ENCODE results near the gene ZBP1.

DNA sequence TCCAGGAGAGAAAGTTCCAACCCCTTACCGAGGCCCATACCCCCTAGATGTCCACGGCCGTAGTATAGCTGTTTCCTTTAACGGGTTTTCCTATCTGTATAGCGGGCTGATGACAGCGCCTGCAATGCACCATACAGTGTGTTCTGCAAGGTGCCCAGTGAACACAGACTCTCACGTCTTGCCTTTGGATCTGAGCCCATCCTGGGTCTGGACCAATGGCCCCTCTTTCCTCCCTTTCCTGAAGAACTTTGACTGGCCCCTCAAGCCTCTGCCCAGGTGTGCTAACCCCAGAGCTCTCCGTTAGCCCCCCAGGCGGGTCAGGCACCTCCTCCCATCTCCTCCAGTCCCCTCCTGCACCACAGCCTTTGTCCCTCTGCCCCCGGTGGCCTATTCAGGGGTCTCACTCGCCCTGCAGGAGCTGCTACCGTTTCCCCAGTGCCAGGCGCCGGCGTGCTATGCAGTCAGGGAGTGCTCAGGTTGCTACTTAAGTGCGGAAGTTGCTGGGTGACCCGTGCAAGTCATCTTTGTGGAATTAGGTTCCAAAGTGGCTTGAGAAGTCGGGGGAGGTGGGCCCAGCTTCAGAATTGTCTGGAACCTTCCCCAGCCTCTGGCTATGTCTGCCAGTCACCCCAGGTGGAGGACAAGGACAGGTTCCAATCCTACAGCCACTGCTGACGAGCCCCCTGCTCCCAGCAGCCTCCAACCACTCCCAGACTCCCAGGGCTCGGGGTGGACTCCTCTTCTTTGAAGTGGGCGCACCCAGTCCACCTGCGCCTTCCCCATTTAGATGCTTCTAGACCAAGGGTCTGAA is 35.0 kb upstream of the ZBP1 start:
- TF ChIP-seq YY1 (IDR thresholded peaks at IDR 0.05; ENCODE audit: low read depth) (no peak), NFIC (IDR thresholded peaks at IDR 0.05) (no peak), EGR1 (IDR thresholded peaks at IDR 0.05) (no peak)
